HG03097 (cell line): ENCODE measurements around the gene MED22.
"Not testable (repeated sequence)": the region's sequence is repeated elsewhere in the genome, so short reads cannot be mapped to it uniquely, and the experiment has no call there.

ENCODE experiments used
- ATAC-seq: cut with Tn5 transposase; IDR thresholded peaks from one replicate; pipeline ENCODE4 v1.9.1; 2021; ENCODE audit not compliant: unreplicated experiment, low FRiP score

The MED22 gene

GRCh38 chr9:133340256-133340655, 7.7 kb downstream of the MED22 start:
- no peak for ATAC-seq

- ATAC-seq: no peak
Measured at GRCh38 chr9:133339641-133340040, 8.3 kb downstream of the MED22 start.

GRCh38 chr9:133335924-133336811, 11.8 kb downstream of the MED22 start, which contains the start of gene SURF6:
Gene SURF6, minus strand, starts transcription at chr9:133336188. Its CDS starts 56 bp downstream, at chr9:133336132.
- peak; percentile 75 for ATAC-seq

GRCh38 chr9:133334888-133335287, 13.0 kb downstream of the MED22 start:
- ATAC-seq: not testable (repeated sequence)

GRCh38 chr9:133334161-133334560, 13.8 kb downstream of the MED22 start:
- ATAC-seq: no peak

- ATAC-seq: no peak
Measured at GRCh38 chr9:133333566-133333965, 14.4 kb downstream of the MED22 start.

- no peak for ATAC-seq
Measured at GRCh38 chr9:133333011-133333410, 14.9 kb downstream of the MED22 start.

- no peak for ATAC-seq
Measured at GRCh38 chr9:133332381-133332730, 15.6 kb downstream of the MED22 start.

- no peak for ATAC-seq
Measured at GRCh38 chr9:133331641-133332380, 16.1 kb downstream of the MED22 start.

- ATAC-seq: no peak
Measured at GRCh38 chr9:133331221-133331620, 16.7 kb downstream of the MED22 start.

- ATAC-seq: not testable (repeated sequence)
Measured at GRCh38 chr9:133329306-133330156, 18.4 kb downstream of the MED22 start.

- no peak for ATAC-seq
Measured at GRCh38 chr9:133327834-133328484, 20.0 kb downstream of the MED22 start.

- not testable (repeated sequence) for ATAC-seq
Measured at GRCh38 chr9:133327021-133327420, 20.9 kb downstream of the MED22 start.

- no peak for ATAC-seq
Measured at GRCh38 chr9:133323991-133324703, 23.8 kb downstream of the MED22 start.

- no peak for ATAC-seq
Measured at GRCh38 chr9:133323211-133323610, 24.7 kb downstream of the MED22 start.

- no peak for ATAC-seq
Measured at GRCh38 chr9:133322701-133323100, 25.2 kb downstream of the MED22 start.

GRCh38 chr9:133321411-133321935, 26.5 kb downstream of the MED22 start:
- no peak for ATAC-seq

- ATAC-seq: no peak
Measured at GRCh38 chr9:133320421-133320881, 27.5 kb downstream of the MED22 start.

GRCh38 chr9:133317551-133317950, 30.4 kb downstream of the MED22 start:
- ATAC-seq: not testable (repeated sequence)
